Colonic mucosa (tissue), 4 donors: ENCODE measurements around the gene HAO2. TPM values are rescaled to one million over a fixed set of nuclear protein-coding genes. Genes with fewer than 3 reads are reported as not detected.

Experiments
- DNase-seq: peaks from one replicate; pipeline ENCODE4 v3.0.0-alpha.2; 2020
- H3K27ac ChIP-seq: fragments of 200-600 bp; one replicate; pipeline ENCODE4 v1.8.0; 2021
- H3K27me3 ChIP-seq: fragments of 200-600 bp; one replicate; pipeline ENCODE4 v1.8.0; 2021
- H3K36me3 ChIP-seq: fragments of 200-600 bp; one replicate; pipeline ENCODE4 v1.8.0; 2021
- H3K4me1 ChIP-seq: fragments of 200-600 bp; one replicate; pipeline ENCODE4 v1.8.0; 2021; ENCODE audit warnings: mild to moderate bottlenecking
- H3K4me3 ChIP-seq: fragments of 200-600 bp; one replicate; pipeline ENCODE4 v1.8.0; 2021
- H3K9ac ChIP-seq, 2 donors: one replicate each; pipeline ENCODE4 v1.7.0; 2013; ENCODE audit warnings: control low read depth in 2 of 2, low read depth in 2 of 2, low read length in 2 of 2
- H3K9me3 ChIP-seq: fragments of 200-600 bp; one replicate; pipeline ENCODE4 v1.8.0; 2021
- CTCF ChIP-seq: fragments of 200-600 bp; IDR thresholded peaks from one replicate; pipeline ENCODE4 v1.8.0; 2022; ENCODE audit warnings: antibody characterized with exemption, mild to moderate bottlenecking
- intact Hi-C: fragments of 100-400 bp; cut with DNase I; formaldehyde crosslinking; loops from one replicate; pipeline ENCODE4 v1.14.1; 2022
- total RNA-seq, 2 donors: library from RNA; stranded (reverse); fragmentation: NEBNext Ultra II Directional in 1 of 2; extraction: Animal tissue kit (Norgen Biotek cat#: 25700) in 1 of 2; gene quantifications; one replicate each; pipeline ENCODE4 v1.2.1, GENCODE V29; 2021
- donor health status: healthy.
- donor health status: DM: no; HTN: no; CAD: no.
- donor health status: DM: no; HTN: no; CAD: no.

HAO2 gene
- total RNA-seq, 2 donors from 2014 or later: not detected

- intact Hi-C loops: loop anchor here (10.0 kb wide), 1 partner anchor 1206 kb away; no protein-coding TSS in a partner anchor
- Histone ChIP-seq H3K36me3 (no peaks in the 10 kb centered on the region), H3K9ac (no peak overlapping the region)
Observed at GRCh38 chr1:119361205-119361604, 7.4 kb upstream of the HAO2 start.

DNA sequence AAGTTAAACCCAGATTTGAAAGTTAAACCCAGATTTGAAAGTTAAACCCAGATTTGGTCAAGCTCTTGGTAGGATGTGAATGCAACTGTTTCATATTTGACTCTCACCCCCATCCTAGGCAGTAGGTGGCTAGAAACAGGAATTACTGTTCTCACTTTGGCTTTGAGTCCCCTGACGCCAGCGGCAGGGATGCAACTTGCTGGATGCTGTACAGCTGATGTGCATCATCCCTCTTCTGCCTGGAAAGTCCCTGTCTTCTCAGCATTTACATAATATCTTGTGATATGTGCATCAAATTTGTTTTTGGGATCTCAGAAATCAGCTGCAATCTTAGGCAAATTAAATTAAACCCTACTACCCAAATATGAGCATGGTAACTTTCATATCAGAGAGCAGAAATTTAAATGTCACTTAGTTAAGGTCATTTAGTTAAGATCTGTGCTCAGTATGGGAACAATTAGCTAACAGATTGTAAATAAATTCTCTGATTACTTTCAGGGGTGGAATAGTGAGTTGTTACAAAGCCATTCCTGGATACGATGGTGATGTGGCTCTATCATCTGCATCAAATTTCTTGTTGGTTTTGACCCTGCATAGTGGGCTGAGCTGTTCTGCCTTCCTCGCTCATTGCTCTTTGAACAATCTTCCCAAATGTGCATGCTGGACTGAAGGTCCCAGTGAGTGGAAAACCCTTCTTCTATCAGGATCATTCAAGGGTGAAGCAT lies 6.8 kb upstream of the HAO2 start:
- Histone ChIP-seq H3K27ac (no peak overlapping the region), H3K27me3 (no peaks in the 10 kb centered on the region), H3K9ac (no peak overlapping the region), H3K9me3 (no peaks in the 10 kb centered on the region), H3K4me3 (no peak overlapping the region), H3K36me3 (no peaks in the 10 kb centered on the region), H3K4me1 (no peaks in the 10 kb centered on the region)
- intact Hi-C loops: loop anchor here (10.0 kb wide), 1 partner anchor 1207 kb away; no protein-coding TSS in a partner anchor
- DNase-seq: no peak
- TF ChIP-seq CTCF: no peak

More at GRCh38 chr1:119361205-119361604, 7.4 kb upstream of the HAO2 start:
- H3K4me3 ChIP-seq: no peak overlapping the region
- no peaks in the 10 kb centered on the region for H3K9me3 ChIP-seq
- no peaks in the 10 kb centered on the region for H3K27me3 ChIP-seq
- DNase-seq: no peak
- no peaks in the 10 kb centered on the region for H3K4me1 ChIP-seq
- H3K27ac ChIP-seq: no peak overlapping the region
- TF ChIP-seq CTCF: no peak

DNA sequence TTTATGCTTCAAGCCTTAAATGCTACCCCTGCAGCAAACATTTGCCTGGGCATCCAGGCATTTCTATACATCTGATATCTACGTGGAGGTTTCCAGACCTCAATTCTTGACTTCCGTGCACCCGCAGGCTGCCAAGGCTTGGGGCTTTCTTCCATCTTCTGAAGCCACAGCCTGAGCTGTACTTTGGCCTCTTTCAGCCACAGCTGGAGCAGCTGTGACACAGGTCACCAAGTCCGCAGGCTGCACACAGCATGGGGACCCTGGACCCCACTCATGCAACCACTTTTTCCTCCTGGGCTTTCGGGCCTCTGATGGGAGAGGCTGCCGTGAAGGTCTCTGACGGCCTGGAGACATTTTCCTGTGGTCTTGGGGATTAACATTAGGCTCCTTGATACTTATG lies 5.4 kb upstream of the HAO2 start:
- H3K4me3 ChIP-seq: no peak overlapping the region
- H3K4me1 ChIP-seq: no peaks in the 10 kb centered on the region
- no peaks in the 10 kb centered on the region for H3K9me3 ChIP-seq
- no peak for DNase-seq
- H3K27me3 ChIP-seq: no peaks in the 10 kb centered on the region
- no peak for TF ChIP-seq CTCF
- H3K36me3 ChIP-seq: no peaks in the 10 kb centered on the region
- H3K27ac ChIP-seq: no peak overlapping the region
- no peak overlapping the region for H3K9ac ChIP-seq
- intact Hi-C loops: loop anchor here (10.0 kb wide), 1 partner anchor 1208 kb away; no protein-coding TSS in a partner anchor

- Histone ChIP-seq H3K36me3 (no peaks in the 10 kb centered on the region), H3K4me1 (no peaks in the 10 kb centered on the region), H3K4me3 (no peak overlapping the region), H3K27ac (no peak overlapping the region), H3K9me3 (no peaks in the 10 kb centered on the region), H3K9ac (no peak overlapping the region), H3K27me3 (no peaks in the 10 kb centered on the region)
- DNase-seq: no peak
- intact Hi-C loops: loop anchor here (10.0 kb wide), 1 partner anchor 1210 kb away; no protein-coding TSS in a partner anchor
- no peak for TF ChIP-seq CTCF
Observed at GRCh38 chr1:119364640-119365039, 3.9 kb upstream of the HAO2 start.

DNA sequence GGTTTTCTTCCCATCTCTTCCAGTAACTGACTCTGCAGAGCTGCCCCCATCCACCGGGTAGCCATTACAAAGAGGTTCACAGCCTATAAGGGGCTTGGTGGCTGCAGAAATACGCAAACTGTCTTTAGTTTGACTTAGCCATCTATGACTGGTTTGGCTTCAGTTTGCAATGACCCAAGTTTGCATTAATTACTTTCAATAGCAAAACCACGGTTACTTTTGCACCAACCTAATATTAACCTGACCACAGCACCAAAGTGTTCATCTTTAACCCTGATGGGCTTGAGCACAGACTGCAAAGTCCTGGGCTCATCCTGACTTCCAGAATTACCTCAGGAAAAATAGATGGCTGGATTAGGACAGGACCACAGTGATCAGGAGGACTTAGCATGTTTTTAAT lies 2.2 kb upstream of the HAO2 start:
- Histone ChIP-seq H3K4me3 (no peak overlapping the region), H3K36me3 (no peaks in the 10 kb centered on the region), H3K9me3 (no peaks in the 10 kb centered on the region), H3K9ac (no peak overlapping the region), H3K4me1 (no peaks in the 10 kb centered on the region), H3K27ac (no peak overlapping the region), H3K27me3 (no peaks in the 10 kb centered on the region)
- DNase-seq: no peak
- no peak for TF ChIP-seq CTCF
- intact Hi-C loops: loop anchor here (2.0 to 10.0 kb wide), 2 partner anchors 80 to 1212 kb away; no protein-coding TSS in a partner anchor
